H9 (cell line): ENCODE data around the gene PRRT1B. TPM values are rescaled to one million over a fixed set of nuclear protein-coding genes. Genes with fewer than 3 reads are reported as not detected.

Experiments used
- DNase-seq: peaks from one replicate; pipeline ENCODE4 v3.0.0-alpha.2; 2017
- H2AFZ ChIP-seq: one replicate; pipeline ENCODE4 v1.6.1; 2013; ENCODE audit warnings: mild to moderate bottlenecking, low read length, control low read depth, moderate library complexity
- H2AK5ac ChIP-seq: 2 replicates; pipeline ENCODE4 v1.6.1; 2013; ENCODE audit warnings: low read length, control low read depth, mixed read lengths; ENCODE audit not compliant: insufficient read length
- H2BK120ac ChIP-seq: one replicate; pipeline ENCODE4 v1.6.1; 2013; ENCODE audit warnings: low read depth, mild to moderate bottlenecking, low read length, control low read depth, inconsistent platforms; ENCODE audit not compliant: poor library complexity, severe bottlenecking
- H2BK12ac ChIP-seq: 2 replicates; pipeline ENCODE4 v1.6.1; 2013; ENCODE audit warnings: low read length, control low read depth, mixed read lengths, low read depth; ENCODE audit not compliant: insufficient read length
- H2BK15ac ChIP-seq: 2 replicates; pipeline ENCODE4 v1.6.1; 2013; ENCODE audit warnings: low read depth, low read length, control low read depth
- H2BK20ac ChIP-seq: one replicate; pipeline ENCODE4 v1.6.1; 2013; ENCODE audit warnings: low read depth, mild to moderate bottlenecking, low read length, control low read depth, inconsistent platforms; ENCODE audit not compliant: poor library complexity, severe bottlenecking
- H2BK5ac ChIP-seq: 2 replicates; pipeline ENCODE4 v1.6.1; 2013; ENCODE audit warnings: low read length, control low read depth, mixed read lengths; ENCODE audit not compliant: insufficient read length
- H3K14ac ChIP-seq: 2 replicates; pipeline ENCODE4 v1.6.1; 2013; ENCODE audit warnings: low read length, control low read depth; ENCODE audit not compliant: insufficient read depth
- H3K18ac ChIP-seq: 2 replicates; pipeline ENCODE4 v1.6.1; 2013; ENCODE audit warnings: low read depth, mild to moderate bottlenecking, mixed read lengths, low read length, control low read depth; ENCODE audit not compliant: insufficient read length
- H3K23ac ChIP-seq: 2 replicates; pipeline ENCODE4 v1.6.1; 2013; ENCODE audit warnings: low read length, control low read depth, mixed read lengths, low read depth; ENCODE audit not compliant: insufficient read length
- H3K23me2 ChIP-seq: 2 replicates; pipeline ENCODE4 v1.6.1; 2013; ENCODE audit warnings: low read depth, mild to moderate bottlenecking, mixed read lengths, low read length, control low read depth; ENCODE audit not compliant: insufficient read length, poor library complexity, severe bottlenecking
- H3K27ac ChIP-seq: 2 replicates; pipeline ENCODE4 v1.5.1; 2013; ENCODE audit warnings: low read length, control low read depth, mixed read lengths, low read depth; ENCODE audit not compliant: insufficient read length
- H3K27me3 ChIP-seq: 2 replicates; pipeline ENCODE4 v1.6.1; 2013; ENCODE audit warnings: low read length, control low read depth, inconsistent platforms; ENCODE audit not compliant: insufficient read depth
- H3K4ac ChIP-seq: 2 replicates; pipeline ENCODE4 v1.6.1; 2013; ENCODE audit warnings: low read depth, mild to moderate bottlenecking, control low read depth, inconsistent platforms, low read length, moderate library complexity
- H3K4me1 ChIP-seq: 2 replicates; pipeline ENCODE4 v1.6.1; 2013; ENCODE audit warnings: low read length, control low read depth, inconsistent platforms; ENCODE audit not compliant: insufficient read depth
- H3K4me2 ChIP-seq: 2 replicates; pipeline ENCODE4 v1.6.1; 2013; ENCODE audit warnings: low read length, control low read depth, mixed read lengths; ENCODE audit not compliant: insufficient read length, insufficient read depth
- H3K56ac ChIP-seq: 2 replicates; pipeline ENCODE4 v1.6.1; 2013; ENCODE audit warnings: low read depth, mild to moderate bottlenecking, mixed read lengths, low read length, control low read depth; ENCODE audit not compliant: insufficient read length
- H3K79me1 ChIP-seq: 2 replicates; pipeline ENCODE4 v1.6.1; 2013; ENCODE audit warnings: low read depth, mild to moderate bottlenecking, moderate library complexity, low read length, control low read depth, inconsistent platforms; ENCODE audit not compliant: insufficient read depth, poor library complexity, severe bottlenecking
- H3K79me2 ChIP-seq: 2 replicates; pipeline ENCODE4 v1.6.1; 2013; ENCODE audit warnings: low read length, control low read depth, inconsistent platforms; ENCODE audit not compliant: insufficient read depth
- H3K9ac ChIP-seq: 2 replicates; pipeline ENCODE4 v1.6.1; 2013; ENCODE audit warnings: low read length, control low read depth, mixed read lengths; ENCODE audit not compliant: insufficient read length; ENCODE audit errors: extremely low read depth
- H3K9me3 ChIP-seq: one replicate; pipeline ENCODE4 v1.6.1; 2013; ENCODE audit warnings: low read depth, low read length, inconsistent platforms; ENCODE audit not compliant: control insufficient read depth
- H3T11ph ChIP-seq: one replicate; pipeline ENCODE4 v1.6.1; 2013; ENCODE audit warnings: mild to moderate bottlenecking, low read length, control low read depth, inconsistent platforms
- H4K20me1 ChIP-seq: one replicate; pipeline ENCODE4 v1.6.1; 2013; ENCODE audit not compliant: control insufficient read depth, insufficient read length, insufficient read depth
- H4K5ac ChIP-seq: 2 replicates; pipeline ENCODE4 v1.6.1; 2013; ENCODE audit warnings: low read depth, mild to moderate bottlenecking, mixed read lengths, low read length, control low read depth; ENCODE audit not compliant: insufficient read length
- H4K8ac ChIP-seq: replicated peaks from 2 replicates; pipeline ENCODE4 v1.6.1; 2013; ENCODE audit warnings: low read length, control low read depth, mixed read lengths, low read depth; ENCODE audit not compliant: insufficient read length
- H4K91ac ChIP-seq: 2 replicates; pipeline ENCODE4 v1.6.1; 2013; ENCODE audit warnings: low read depth, mild to moderate bottlenecking, moderate library complexity, mixed read lengths, low read length, control low read depth; ENCODE audit not compliant: insufficient read length
- H3K27ac Mint-ChIP-seq, 3 experiments: 2 replicates in 2 of 3; 3 replicates in 1 of 3; pipeline ENCODE4 v1.8.0; 2020 to 2021; ENCODE audit warnings: mixed read lengths in 3 of 3, mild to moderate bottlenecking in 1 of 3, moderate library complexity in 1 of 3
- H3K27me3 Mint-ChIP-seq: 2 replicates; pipeline ENCODE4 v1.8.0; 2021; ENCODE audit warnings: low read depth, mild to moderate bottlenecking, moderate library complexity, mixed read lengths
- H3K36me3 Mint-ChIP-seq, 3 experiments: 2 replicates in 2 of 3; 3 replicates in 1 of 3; pipeline ENCODE4 v1.8.0; 2020 to 2021; ENCODE audit warnings: low read depth in 3 of 3, mixed read lengths in 3 of 3; ENCODE audit not compliant: insufficient read depth in 1 of 3
- H3K4me1 Mint-ChIP-seq, 2 experiments: 2 replicates each; pipeline ENCODE4 v1.8.0; 2020; ENCODE audit warnings: mixed read lengths in 2 of 2
- H3K4me3 Mint-ChIP-seq, 2 experiments: 2 replicates in 1 of 2; 3 replicates in 1 of 2; pipeline ENCODE4 v1.8.0; 2020 to 2021; ENCODE audit warnings: mild to moderate bottlenecking in 2 of 2, mixed read lengths in 2 of 2, moderate library complexity in 1 of 2
- H3K9me3 Mint-ChIP-seq, 2 experiments: 2 replicates in 1 of 2; 3 replicates in 1 of 2; pipeline ENCODE4 v1.8.0; 2020; ENCODE audit warnings: mild to moderate bottlenecking in 2 of 2, mixed read lengths in 2 of 2, moderate library complexity in 1 of 2
- WGBS: extraction: QIAGEN DNeasy Blood & Tissue Kit; methylation state at CpG from one replicate; pipeline ENCODE4 v1.1.7; 2013; ENCODE audit warnings: missing lambda C conversion rate, low lambda C conversion rate, mixed read lengths; ENCODE audit not compliant: insufficient read length; ENCODE audit errors: extremely low coverage; 5-methylcytosine and 5-hydroxymethylcytosine counted together
- total RNA-seq: library from RNA; stranded (reverse); gene quantifications from 2 replicates; pipeline ENCODE4 v1.2.1, GENCODE V29; 2021
- TF ChIP-seq, protein P1 (sequence below): fragments of 200-600 bp; sonication (generic); conservative IDR thresholded peaks from 3 replicates; pipeline ENCODE4 v1.8.0; 2021; ENCODE audit warnings: antibody characterized with exemption, mild to moderate bottlenecking

PRRT1B gene
- total RNA-seq, 1 experiment from 2014 or later, result 1.0 TPM

- Histone ChIP-seq H4K20me1 (no peaks in the 10 kb centered on the region), H3K9ac (no peak overlapping the region), H2BK5ac (no peak overlapping the region), H3K9me3 (no peaks in the 10 kb centered on the region), H3K27ac (no peak overlapping the region), H3K23me2 (no peaks in the 10 kb centered on the region), H2BK20ac (no peak overlapping the region), H2BK120ac (no peak overlapping the region), H4K91ac (no peak overlapping the region), H3K56ac (no peak overlapping the region), H3K23ac (no peak overlapping the region), H2AFZ (no peak overlapping the region), H3K4ac (no peak overlapping the region), H2BK15ac (no peak overlapping the region), H3K27me3 (no peaks in the 10 kb centered on the region), H3K79me2 (no peaks in the 10 kb centered on the region), H3K18ac (no peak overlapping the region), H3K79me1 (no peaks in the 10 kb centered on the region), H3K4me1 (no peaks in the 10 kb centered on the region), H3K4me2 (no peak overlapping the region), H2BK12ac (no peak overlapping the region), H2AK5ac (no peak overlapping the region), H3K14ac (no peak overlapping the region), H4K5ac (no peak overlapping the region), H3T11ph (no peak overlapping the region), H4K8ac (no peak overlapping the region)
- Mint-ChIP-seq H3K4me1 (no peaks in the 10 kb centered on the region), H3K9me3 (no peaks in the 10 kb centered on the region), H3K36me3 (peaks cover 14 to 60% (median 45%) of the 10 kb centered on the region in 3 experiments; a peak in 6 of 7 replicates), H3K27ac (no peak overlapping the region), H3K27me3 (no peaks in the 10 kb centered on the region), H3K4me3 (no peak overlapping the region)
- DNase-seq, result no peak
- TF ChIP-seq, protein P1, sequence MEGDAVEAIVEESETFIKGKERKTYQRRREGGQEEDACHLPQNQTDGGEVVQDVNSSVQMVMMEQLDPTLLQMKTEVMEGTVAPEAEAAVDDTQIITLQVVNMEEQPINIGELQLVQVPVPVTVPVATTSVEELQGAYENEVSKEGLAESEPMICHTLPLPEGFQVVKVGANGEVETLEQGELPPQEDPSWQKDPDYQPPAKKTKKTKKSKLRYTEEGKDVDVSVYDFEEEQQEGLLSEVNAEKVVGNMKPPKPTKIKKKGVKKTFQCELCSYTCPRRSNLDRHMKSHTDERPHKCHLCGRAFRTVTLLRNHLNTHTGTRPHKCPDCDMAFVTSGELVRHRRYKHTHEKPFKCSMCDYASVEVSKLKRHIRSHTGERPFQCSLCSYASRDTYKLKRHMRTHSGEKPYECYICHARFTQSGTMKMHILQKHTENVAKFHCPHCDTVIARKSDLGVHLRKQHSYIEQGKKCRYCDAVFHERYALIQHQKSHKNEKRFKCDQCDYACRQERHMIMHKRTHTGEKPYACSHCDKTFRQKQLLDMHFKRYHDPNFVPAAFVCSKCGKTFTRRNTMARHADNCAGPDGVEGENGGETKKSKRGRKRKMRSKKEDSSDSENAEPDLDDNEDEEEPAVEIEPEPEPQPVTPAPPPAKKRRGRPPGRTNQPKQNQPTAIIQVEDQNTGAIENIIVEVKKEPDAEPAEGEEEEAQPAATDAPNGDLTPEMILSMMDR, result no peak
- no CpG with 5 or more reads among the region's 7 CpGs for WGBS
Measured at GRCh38 chr9:131584858-131585257, 39.5 kb downstream of the PRRT1B start.
